ENCODE data around the gene KMO.

GRCh38 chr1:241553886-241554592, 21.9 kb downstream of the KMO start:
- TF ChIP-seq, protein P1, sequence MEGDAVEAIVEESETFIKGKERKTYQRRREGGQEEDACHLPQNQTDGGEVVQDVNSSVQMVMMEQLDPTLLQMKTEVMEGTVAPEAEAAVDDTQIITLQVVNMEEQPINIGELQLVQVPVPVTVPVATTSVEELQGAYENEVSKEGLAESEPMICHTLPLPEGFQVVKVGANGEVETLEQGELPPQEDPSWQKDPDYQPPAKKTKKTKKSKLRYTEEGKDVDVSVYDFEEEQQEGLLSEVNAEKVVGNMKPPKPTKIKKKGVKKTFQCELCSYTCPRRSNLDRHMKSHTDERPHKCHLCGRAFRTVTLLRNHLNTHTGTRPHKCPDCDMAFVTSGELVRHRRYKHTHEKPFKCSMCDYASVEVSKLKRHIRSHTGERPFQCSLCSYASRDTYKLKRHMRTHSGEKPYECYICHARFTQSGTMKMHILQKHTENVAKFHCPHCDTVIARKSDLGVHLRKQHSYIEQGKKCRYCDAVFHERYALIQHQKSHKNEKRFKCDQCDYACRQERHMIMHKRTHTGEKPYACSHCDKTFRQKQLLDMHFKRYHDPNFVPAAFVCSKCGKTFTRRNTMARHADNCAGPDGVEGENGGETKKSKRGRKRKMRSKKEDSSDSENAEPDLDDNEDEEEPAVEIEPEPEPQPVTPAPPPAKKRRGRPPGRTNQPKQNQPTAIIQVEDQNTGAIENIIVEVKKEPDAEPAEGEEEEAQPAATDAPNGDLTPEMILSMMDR (IDR thresholded peaks at IDR 0.05) = no peak
- no peak for TF ChIP-seq POLR2AphosphoS5 (IDR thresholded peaks at IDR 0.05)
- no peak for TF ChIP-seq POLR2A (IDR thresholded peaks at IDR 0.05)
